ENCODE results near the gene ZNF506.
"Not testable (repeated sequence)": the region's sequence is repeated elsewhere in the genome, so short reads cannot be mapped to it uniquely, and the experiment has no call there.

ZNF506 gene

DNA sequence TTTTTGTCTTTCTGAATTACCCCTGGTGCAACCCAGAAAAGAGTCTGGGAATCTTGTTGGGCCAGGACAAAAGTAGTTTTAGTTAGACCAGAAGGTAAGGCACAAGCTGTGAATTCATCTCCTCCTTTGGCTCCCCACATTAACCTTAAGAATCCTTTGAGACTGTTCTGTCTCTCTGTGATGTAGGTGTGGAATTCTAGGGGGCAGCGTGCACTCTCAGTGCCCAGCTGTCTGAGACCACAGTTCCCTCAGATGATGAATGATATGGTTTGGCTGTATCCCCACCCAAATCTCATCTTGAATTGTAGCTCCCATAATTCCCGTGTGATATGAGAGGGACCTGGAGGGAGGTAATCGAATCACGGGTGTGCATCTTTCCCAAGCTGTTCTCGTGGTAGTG is 43.9 kb downstream of the ZNF506 start:
- no peak for DNase-seq

DNA sequence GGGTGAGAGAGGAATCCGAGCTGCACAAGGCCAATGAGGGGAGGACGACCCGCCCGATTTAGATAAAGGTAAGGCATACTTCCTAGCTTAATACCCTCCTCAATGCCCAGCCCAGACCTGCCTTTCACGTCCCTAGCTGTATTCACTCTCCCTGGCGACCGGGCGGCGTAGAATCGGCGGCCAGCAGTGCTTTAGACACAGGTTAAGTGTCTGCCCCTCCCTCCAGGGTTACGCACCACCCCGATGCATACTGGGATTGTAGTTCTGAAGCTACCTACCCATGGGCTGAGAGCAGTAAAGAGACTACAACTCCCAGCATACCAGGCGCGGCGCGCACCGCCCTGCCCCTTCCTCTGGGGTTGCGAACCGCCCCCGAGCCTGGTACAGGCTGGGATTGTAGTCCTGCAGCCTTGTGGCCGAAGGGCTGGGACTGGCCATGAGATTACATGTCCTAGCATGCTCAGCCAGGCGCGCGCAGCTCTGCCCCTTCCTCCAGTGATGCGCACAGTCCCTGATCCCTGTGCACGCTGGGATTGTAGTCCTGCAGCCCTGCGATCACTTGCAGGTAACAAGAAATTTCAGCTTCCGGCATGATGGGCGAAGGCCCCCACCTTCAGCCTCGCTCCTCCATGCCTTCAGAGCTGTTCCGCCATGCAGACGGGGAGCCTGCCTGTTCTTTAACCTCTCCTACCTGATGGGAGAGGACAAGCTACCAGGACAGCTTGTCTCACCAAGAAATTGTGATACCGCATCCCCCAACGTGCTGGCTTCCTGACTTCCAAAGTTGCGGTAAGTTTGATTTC is 45.1 kb downstream of the ZNF506 start:
- DNase-seq = peak; percentile 82 to 84

DNA sequence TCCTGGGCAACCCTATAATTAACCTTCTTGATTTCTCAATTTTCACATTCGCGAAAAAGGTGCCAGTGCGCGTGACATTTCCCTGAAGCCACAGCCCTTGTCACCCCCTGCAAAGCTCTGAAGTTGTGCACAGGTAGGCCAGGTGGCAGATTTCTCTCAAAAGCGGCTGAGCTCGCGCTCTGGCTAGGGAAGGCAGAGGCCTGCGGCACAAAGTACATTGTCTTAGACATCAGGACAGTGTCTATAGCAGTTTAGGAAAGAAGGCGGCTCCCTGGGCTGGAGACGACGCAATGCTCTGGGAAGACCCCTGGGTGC is 45.7 kb downstream of the ZNF506 start:
- DNase-seq = peak in 1 of 2 donors; percentile 9

DNA sequence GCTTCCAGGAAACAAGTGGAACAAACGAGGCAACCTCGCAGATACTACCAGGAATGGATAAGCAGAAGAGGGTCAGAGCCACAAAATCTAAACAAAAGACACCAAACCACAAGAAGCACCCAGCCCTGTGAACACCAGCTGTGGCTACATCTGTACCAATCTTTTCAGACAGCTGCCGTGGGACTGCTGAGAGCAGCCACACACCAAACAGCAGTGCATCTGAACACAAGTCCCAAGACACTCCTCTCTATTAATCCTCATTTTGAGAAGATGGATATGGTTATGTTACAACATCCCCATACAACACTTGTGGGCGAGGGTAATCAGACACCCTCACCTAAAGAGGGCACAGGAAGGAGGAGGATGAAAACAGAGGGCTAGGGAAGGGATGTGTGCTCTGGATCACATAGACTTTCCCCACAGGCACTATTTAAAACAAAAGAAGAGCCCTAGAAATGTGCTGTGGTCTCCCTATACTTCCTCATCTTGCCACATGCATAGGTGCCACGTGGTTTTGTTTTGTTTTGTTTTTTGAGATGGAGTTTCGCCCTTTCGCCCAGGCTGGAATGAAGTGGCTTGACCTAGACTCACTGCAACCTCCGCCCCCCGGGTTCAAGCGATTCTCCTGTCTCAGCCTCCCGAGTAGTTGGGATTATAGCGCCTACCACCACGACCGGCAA is 47.1 kb downstream of the ZNF506 start:
- DNase-seq = no peak

DNA sequence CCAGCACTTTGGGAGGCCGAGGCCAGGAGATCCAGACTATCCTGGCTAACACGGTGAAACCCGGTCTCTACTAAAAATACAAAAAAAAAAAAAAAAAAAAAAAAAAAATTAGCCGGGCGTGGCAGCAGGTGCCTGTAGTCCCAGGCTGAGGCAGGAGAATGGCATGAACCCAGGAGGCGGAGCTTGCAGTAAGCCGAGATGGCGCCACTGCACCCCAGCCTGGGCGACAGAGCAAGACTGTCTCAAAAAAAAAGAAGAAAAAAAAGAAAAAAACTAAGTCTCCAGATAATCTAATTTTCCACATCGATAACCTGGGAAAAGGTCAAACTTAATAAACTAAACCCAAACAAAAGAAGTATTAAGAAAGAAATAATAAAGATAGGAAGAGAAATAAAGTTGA is 49.6 kb downstream of the ZNF506 start:
- not testable (repeated sequence) for DNase-seq

DNA sequence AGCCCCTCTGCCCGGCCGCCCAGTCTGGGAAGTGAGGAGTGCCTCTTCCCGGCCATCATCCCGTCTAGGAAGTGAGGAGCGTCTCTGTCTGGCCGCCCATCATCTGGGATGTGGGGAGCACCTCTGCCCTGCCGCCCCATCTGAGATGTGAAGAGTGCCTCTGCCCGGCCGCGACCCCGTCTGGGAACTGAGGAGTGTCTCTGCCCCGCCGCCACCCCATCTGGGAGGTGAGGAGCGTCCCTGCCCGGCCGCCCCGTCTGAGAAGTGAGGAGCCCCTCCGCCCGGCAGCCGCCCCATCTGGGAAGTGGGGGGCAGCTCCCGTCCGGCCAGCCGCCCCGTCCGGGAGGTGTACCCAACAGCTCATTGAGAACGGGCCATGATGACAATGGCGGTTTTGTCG is 51.6 kb downstream of the ZNF506 start:
- not testable (repeated sequence) for DNase-seq

DNA sequence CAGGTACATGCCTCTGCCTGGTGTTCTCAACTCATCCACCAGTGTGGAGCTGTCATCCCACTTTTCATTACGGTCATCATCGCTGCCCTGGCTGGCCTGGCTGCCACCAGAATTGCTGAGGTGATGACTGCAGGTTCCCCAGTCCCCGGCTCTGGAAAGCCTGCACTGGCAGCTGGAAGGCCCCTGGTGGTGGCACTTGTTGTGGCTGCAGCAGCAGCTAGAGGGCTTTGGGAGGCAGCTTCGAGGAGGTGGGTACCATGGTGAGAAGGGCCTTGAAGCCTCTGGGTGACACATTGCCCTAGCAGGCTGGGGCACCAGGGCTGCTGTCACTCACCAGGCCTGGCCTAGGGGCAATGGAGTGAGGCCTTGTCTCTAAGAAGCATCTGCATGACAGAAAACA is 63.4 kb downstream of the ZNF506 start:
- no peak for DNase-seq

DNA sequence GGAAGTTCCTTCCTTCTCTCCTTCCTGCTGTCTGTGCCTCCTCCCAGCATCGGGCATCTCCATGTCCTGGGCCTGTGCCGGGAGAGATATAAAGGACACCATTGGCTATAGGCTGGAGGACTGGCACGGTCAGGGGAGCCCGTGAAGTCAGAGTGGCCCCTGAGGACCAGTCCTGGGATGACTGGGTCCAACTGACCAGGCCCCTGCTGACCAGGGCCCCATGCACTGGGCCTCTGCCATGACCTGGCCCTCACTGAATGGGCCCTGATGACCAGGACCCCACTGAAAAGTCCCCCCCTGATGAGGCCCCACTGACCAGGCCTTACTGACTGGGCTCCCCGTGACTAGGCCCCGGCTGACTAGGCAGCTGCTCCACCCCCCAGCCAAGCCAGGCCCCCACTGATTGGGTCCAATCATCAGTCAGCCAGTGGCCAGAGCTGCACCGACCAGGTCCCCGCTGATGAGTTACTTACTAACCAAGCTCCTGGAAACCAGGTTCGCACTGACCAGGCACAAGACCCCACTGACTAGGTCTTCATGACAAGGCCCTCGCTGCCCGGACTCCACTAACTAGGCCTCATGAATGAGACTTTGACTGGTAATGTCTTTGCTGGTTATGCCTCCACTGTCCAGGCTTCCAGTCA is 68.7 kb downstream of the ZNF506 start:
- no peak for DNase-seq

DNA sequence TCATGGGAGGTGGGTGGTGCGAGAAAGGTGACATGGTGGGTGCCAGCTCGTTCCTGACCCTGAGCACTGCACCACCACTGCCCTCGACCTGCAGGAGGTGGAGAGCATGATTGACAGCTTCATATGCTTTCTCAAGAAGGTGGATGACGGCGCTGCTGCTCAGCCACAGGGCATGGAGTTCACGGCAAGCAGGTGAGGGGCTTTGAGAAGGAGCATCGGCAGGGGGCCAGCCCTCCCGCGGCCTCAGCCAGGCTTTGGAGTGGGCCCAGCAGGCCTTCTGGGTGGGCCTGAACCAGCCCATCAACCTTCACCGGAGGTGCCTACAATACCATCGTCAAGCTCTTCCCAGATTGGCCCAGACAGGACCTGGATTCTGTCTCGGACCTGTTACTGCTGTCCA is 69.7 kb downstream of the ZNF506 start:
- no peak for DNase-seq

DNA sequence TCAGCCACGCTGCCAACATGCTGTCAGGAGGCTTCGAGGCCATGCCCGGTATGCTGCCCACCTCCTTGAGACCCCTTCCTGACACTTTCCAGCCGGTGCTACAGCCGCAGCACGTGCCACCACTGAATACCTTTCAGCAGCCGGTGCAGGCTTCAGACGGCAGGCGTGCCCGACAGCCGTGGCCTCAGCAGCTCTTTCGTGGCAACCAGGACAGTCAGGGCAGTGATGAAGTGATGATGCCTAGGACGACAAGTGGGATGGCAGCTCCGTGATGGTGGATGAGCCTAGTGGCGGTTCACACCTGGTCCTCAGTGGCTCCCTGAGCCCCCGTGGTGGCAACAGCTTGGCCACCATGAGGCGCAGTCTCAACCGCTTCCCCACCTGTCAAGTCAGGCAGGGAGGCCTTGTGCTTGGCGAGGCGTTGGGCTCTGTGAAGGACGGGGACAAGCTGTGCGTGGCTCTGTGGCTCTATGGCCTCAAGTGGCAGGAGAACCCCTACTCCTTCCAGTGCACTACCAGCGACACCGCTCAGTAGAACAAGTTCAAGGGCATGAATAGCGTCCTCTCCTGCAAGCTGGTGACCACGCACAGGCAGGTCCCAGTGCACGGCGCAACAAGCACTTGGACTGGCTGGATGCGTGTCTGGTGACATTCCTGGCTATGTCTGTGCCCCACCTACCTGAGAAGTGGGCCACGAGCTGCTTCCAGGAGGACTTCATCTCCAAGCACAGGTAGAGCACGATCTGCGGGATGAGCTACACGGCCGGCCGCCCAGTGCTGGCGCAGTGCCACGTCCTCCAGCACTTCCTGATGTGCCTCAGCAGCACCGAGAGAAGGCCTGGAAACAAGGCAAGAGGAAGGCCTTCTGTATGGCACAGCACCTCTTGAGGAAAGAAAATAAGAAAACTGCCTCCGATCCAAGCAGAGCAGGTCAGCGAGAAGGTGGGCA is 70.4 kb downstream of the ZNF506 start:
- DNase-seq = no peak

DNA sequence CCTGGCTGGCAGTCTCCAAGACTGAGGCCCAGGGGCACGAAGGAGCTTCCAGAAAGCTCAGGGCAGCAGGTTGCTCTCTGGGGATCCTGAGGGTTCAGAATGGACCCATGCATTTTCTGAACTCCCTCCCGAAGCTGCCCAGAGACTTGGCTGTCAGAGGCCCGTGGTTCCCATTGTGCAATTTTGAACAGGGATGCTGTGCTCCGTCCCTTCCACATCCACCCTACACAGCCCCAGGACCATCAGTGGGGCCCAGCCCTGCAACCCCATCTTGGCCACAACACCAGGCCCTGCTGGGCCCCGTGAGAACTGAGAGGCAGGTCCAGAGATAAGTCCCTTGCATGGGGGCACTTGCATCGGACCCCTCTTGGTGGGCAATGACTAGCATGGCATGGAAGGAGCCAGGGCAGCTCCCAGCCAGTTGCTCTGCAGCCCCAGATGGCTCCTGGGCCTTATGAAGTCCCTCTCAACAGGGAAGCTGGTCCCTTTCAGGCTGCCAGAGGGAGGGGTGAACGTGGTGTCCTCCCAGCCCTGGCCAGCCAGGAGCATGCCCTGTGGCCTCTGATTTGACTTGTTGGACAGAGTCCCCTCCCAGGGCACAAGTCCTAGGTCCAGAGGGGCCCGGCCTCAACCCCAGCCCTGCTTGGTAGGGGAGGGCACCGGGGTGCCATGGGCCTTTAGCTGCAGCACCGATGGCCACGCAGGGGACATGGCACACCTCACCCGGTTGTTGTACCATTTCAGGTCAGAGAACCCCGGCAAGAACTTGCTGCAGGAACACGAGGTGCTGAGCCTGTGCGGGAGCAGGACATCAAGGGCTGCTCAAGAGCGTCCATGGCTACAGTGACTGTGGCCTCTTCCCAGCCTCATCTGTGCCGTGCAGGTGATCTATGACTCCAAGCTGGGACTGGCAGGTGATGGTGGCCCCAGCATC is 71.4 kb downstream of the ZNF506 start:
- no peak for DNase-seq

DNA sequence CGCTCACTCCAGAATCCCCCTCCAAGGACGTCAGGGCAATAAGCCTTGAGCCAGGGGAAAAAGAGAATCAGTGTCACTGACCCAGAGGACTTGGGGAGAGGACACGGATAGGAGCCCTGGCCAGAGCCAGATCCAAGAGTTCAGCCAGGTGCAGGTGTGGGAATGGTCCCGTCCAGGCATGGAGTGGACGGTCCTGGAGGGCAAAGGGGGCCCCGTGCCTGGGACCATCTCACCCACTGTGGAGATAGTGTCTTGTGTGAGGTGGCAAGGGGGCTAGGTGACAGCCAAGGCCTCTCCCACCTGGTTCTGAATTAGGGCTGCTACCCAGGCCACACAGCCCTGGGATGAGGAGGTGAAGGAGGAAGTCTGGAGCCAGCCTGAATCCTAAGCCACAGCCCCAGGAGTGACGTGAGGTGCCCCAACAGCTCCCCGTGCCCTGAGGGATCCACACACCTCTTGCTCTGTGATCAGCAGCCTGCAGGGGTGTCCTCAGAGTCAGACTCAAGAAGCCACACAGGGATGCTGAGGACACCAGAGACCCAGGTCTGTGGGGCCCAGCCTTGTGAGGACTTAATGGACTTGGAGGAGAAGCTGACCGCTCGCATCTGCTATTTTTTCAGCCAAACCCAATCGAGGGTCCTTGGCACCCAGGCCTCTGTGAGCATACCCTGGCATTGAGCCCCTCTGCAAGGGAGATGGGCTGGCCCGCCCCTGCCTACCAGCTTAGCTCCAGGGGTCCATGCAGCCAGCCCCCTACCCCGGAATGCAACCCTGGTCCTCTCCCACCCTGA is 72.2 kb downstream of the ZNF506 start:
- no peak for DNase-seq

DNA sequence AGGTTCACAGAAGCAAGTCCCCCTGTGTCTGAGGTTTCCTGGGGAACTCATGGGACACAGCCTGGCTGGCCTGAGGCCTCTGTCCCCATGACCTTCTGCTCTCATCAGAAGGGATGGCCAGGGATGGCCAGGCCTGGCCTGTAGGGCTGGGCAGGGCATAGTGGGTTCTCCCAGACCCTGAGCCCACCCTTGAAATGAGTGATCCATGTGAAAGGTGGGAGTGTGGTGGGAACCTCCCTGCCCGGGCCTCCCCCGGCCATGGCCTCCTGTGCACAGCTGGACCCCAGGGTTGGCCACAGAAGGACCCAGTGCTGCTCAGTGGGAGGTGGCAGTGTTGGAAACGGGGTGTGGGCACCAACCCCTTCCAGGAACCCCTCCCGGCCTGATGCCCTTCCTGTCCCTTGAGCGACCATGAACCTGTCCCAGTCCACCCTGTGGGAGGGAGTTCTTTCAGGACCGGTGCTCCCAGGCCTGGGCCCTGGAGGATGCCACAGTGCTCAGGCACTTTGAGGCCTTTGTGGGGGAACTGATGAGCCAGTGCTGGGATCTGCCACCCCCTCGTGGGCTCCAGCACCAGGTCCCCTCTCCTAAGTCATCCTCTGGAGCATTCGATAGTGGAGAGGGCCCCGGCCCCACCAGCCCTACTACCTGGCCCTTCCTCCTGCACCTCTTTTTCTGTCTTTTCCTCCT is 73.2 kb downstream of the ZNF506 start:
- DNase-seq = no peak

DNA sequence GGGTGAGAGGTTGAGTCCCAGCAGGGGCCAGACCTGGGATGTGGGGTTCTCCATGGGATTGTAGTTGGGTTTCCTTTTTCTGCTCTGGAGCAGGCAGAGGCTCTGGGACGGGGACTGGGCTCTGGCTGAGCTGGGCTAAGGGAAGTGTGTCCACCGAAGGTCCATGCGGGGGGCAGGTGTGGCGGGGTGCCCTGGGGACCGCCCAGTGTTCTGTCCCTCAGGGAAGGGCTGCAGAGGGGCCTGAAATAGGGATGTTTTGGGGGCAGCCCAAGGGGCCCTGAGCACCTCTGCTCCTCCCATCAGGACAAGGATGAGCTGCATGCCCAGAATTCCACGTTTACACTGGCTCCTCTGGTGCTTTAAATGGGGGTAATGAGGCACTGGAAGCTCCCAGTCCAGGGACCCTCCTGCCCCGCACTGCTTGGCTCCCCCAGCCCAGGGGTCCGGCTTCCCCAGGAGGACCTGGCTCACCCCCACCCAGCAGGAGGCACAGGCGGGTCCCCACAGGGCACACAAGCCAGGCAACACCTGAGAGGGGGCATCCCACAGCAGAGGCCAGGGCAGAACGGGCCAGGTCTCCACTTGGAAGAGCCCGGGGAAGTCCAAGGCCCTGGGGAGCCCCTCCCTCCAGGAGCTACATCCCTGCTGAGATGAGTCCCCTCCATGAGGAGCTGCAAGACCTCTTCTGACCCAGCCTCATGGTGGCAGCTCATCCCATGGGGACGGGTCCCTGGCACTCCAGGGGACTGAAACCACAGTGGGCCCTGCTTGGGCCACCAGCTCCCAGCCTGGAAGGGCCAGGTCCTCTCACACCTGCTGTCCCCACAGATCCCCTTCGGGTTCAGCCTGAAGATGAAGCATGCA is 74.0 kb downstream of the ZNF506 start:
- DNase-seq = no peak

DNA sequence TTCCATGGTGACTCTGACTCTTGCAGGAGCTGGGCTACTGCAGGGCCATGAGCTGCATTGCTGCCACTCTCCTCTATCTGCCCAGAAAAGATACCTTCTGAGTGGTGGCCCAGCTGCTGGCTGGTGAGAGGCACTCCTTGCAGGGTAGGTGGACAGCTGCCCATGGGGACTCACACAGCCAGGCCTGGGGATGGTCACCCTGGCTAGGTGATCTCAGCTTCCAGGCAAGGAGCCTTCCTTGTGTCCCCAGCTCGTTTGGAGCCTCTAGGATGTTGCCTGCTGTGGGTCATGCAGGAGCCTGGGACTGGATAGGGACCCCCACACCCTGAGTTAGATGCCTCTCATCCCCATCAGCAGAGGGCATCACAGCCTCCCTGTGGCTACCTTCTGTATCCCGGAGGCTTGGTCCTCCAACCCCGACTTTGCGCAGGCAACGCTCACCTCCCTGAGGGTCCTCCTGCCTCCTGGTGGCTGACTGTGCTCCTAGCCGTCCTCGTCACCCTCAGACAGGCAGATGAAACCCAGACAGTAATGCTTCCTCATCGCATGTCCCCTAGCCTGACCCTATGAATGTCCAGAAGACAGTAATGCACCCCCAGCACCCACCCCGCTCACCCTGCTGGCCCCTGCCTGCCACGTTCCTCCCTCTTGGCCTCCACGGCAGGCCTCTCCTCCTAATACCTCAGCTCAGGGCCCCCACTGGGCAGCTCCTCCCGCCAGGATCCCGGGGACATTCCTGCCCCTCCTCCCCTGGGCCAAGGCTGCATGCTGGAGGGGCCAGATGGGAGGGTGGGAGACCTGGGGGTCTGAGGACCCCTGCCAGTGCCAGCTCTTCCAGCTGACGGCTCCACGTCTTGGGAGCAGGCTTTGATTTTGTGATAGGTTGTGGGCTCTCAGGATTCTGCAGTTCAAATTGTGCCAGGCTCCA is 75.0 kb downstream of the ZNF506 start:
- DNase-seq = no peak

DNA sequence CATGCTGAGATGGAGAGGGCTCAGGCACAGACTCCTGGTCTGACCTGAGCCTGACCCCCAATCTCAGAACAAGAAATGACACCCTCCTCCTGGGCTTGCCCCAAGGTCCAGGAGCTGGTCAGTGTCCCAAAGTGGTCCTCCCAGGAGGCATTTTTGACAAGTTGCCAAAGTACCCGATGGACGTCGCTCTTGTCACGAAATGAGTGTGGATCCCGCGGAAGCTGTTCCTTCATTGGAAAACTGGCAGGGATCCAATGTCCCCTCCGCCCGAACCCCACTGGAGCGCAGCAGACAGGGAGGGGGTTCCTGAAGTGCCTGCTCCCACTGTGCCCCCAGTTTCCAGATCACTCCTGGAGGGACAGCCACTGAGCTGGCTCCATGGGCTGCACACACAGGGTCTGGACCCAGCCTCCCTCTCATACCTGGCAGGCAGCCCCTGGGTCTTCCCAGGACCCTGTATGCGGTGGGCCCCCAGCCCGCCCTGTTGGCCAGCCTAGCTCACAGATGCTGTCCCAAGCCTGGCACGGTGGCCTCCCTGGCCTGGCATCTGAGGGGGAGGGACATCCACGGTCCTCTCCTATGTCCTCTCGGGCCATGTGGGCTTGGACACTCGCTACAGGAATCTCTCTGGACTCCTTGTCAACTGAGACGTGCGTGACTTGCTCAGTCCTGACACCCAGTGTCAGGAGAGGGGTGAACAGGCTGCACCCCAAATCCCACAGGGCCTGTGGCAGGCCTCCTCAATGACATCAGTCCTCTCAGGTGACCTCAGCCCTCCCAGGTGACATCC is 75.9 kb downstream of the ZNF506 start:
- DNase-seq = no peak

DNA sequence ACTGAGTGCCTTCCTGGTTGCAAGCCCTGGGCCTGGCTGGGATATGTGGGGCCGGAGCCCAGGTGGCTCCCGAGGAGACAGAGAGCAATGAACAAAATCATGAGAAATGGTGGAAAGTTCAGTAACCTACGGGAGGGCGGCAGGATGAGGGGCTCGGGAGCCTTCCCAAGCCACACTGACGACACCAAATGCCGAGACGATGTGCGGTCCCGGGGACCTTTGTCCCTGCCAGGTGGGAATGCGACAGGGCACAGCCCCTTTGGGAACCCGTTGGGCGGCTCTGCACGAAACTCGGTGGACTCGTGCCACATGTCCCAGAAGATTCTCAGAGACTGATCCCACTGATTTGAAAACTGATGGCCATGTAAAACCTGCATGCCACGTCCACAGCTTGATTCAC is 76.9 kb downstream of the ZNF506 start:
- DNase-seq = no peak
